Stimulated activated naive CD4-positive, alpha-beta T cell (primary cell): ENCODE measurements around the gene TDRD9.

ENCODE experiments used
- DNase-seq, 6 experiments: peaks; one replicate each; lab custom pipeline; 2025; lab: John Stamatoyannopoulos, UW

The TDRD9 gene

GRCh38 chr14:104075530-104076151 is 147.4 kb downstream of the TDRD9 start:
- no peak for DNase-seq

- no peak for DNase-seq
Observed at GRCh38 chr14:104076743-104077142, 148.5 kb downstream of the TDRD9 start.

DNA sequence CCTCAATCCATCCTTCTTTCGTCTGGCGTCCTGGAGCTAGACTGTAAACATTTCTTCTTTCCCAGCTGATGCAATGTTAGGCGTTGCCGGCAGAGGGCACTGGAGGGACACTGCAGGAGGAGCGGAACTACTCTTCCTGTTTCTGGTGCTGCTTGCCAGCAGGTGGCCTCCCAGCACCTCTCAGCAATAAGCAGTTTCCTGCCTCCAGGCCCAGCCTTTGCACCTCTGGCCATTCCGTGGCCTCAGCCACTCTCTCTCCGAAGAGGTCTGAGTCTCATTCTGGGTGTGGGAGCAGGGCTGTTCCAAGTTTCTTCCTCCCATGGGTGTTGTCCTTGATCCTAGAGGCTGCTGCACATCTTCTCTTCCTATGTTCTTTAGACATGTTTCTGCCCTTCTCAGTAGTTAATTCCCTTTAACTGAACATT is 149.8 kb downstream of the TDRD9 start:
- peak; percentile 72 to 88 (median 78) for DNase-seq

GRCh38 chr14:104080376-104081260 is 152.4 kb downstream of the TDRD9 start:
- no peak for DNase-seq

- no peak for DNase-seq
Observed at GRCh38 chr14:104081261-104081835, 153.1 kb downstream of the TDRD9 start.

DNA sequence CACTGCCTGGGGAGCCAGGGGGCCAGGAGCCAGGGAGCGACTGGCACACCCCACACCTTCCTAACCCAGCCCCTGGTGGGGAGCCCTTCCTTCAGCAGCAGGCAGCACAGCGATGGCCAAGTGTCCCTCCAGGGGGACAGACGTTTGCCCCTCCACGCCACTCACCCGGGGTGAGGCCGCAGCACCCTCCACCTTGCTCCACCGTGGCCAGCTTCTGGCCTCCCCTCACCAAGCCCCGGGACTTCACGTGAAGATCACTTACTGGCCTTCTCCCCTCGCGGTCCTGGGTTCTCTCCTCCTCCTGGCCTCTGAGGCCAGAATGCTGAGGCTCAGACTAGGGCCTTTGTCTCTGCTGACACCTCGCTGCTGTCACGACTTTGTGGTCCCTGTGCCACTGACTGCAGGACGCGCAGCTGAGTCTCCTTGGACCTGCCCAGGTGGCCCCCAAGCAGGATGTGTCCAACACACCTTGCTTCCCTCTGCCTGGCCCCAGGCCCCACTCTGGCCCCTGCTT is 153.8 kb downstream of the TDRD9 start:
- DNase-seq, result no peak

GRCh38 chr14:104082807-104083206 is 154.6 kb downstream of the TDRD9 start:
- DNase-seq, result no peak

DNA sequence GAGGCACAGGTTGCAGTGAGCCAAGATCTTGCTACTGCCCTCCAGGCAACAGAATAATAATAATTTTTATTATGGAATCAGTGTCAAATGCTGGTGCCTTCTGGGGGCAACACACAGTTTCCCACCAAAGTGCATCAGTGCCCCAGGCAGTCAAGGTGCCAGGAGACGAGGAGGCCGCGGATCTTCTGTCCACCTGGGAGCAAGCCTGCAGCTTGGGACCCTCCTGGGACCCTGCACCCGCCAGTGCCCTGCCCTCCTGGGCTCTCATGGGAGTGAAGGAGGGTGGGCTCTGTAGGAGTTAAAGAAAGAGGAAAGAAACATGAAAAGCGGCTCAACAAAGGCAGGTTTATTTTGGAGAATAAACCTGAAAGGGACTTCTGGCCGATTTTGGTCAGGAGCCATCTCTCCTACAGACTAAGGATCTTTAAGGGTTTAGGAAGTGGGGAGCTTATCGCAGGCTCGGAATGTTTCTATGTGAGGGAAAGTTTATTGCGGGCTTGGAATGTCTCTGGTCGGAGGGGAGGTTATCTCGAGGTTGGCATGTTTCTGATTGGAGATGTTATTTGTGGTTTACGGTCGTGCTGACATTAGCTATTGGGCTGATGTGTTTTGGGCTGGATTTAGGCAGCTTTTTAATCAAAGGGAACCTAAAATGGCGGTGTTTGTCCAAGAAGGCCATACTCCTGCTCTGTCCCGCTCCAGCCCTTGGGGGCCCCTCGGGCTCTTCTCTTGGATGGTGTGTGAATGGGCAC is 156.2 kb downstream of the TDRD9 start:
- DNase-seq, result no peak

GRCh38 chr14:104085032-104085888 is 157.0 kb downstream of the TDRD9 start, which contains the start of gene ASPG:
ASPG (plus strand) TSS chr14:104085700; CDS start chr14:104085771, 71 bp downstream.
- peak in 3 of 6 experiments; percentile 15 to 23 (median 22) for DNase-seq

GRCh38 chr14:104085889-104086201 is 157.6 kb downstream of the TDRD9 start:
- no peak for DNase-seq

GRCh38 chr14:104086210-104086660 is 158.0 kb downstream of the TDRD9 start:
- no peak for DNase-seq

DNA sequence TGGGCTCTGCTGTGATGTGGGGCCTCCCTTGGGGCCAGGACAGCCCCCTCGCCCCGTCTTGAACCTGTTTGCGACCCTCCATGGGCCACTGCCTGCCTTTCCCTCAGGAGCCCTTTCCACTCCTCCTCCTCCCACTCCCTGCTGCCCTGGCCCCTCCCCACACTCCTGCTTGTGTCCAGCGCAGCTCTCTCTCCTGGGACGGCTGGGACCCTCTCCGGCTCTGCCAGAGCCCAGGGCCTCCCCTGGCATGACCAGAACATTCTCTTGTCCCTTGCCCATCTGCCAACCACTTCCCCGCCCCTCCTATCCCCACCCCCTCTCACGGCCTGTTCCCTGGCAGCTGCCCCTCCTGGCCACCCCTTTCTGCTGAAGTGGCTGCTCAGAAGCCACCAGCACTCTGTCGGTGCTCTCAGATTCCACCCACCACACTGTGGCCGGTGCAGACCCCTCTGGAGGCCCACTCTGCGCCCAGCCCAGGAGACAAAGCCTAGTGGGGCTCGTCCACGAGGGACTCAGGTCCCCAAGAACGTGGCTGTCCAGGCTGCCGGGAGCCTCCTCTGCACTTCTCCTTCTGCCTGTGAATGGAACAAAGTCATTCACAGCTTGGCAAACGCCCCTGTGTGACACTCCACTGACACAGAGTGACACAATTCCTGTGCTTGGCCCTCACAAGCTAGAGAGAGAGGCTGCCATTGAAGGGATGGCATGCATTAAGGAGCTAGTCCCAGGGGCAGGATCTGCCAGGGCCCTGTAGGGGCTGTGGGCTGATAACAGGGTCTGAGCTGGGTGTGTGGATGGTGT is 158.6 kb downstream of the TDRD9 start:
- DNase-seq, result no peak

DNA sequence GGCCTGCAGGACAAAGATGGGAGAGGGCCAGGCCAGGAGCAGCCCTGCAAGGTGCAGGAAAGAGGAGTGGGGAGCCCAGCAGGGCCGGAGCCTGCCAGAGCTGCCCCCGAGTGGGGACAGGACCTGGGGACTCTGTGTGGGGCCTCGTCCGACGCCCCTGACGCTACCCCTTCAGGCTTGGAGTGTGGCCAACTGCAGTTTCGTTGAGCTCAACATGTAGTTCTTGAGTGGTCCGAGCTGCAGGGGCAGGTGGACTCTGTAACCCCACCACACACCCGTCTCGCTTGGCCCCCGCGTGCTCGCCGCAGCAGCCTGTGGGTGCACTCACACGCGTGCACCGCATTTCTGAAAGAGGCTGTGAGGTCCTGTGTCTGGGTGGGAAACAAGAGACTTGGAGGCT is 159.2 kb downstream of the TDRD9 start:
- DNase-seq, result no peak

GRCh38 chr14:104087981-104088850 is 160.0 kb downstream of the TDRD9 start:
- DNase-seq, result no peak

DNA sequence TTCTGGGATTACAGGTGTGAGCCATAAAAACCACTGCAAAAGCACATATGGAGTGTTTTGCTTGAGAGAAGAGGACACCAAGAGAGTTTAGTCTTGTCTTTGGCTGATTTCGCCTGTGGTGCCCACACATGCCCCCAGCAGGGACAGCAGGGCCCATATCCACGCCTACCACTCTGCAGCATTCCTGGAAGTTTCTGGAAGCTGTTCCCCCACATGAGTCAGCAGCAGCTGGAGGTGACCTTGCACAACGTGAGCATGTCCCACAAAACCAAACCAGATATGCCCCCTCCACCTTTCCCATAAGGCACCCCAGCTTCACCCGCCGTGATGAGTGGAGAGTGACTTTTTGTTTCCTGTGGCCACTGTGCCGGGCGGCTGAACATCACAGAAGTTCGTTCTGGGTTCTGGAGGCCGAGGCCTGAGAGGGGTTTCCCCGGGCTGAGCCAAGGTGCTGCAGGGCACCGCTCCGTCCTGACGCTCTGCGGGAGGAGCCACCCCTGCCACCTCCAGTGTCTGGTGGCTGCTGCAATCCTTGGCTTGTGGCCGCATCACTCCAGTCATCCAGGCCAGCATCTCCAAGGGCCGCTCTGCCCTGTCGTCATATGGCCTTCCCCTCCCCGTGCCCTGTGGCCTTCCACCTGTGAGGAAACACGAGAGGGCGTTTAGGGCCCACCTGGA is 162.0 kb downstream of the TDRD9 start:
- no peak for DNase-seq

GRCh38 chr14:104091061-104091926 is 163.0 kb downstream of the TDRD9 start:
- no peak for DNase-seq

DNA sequence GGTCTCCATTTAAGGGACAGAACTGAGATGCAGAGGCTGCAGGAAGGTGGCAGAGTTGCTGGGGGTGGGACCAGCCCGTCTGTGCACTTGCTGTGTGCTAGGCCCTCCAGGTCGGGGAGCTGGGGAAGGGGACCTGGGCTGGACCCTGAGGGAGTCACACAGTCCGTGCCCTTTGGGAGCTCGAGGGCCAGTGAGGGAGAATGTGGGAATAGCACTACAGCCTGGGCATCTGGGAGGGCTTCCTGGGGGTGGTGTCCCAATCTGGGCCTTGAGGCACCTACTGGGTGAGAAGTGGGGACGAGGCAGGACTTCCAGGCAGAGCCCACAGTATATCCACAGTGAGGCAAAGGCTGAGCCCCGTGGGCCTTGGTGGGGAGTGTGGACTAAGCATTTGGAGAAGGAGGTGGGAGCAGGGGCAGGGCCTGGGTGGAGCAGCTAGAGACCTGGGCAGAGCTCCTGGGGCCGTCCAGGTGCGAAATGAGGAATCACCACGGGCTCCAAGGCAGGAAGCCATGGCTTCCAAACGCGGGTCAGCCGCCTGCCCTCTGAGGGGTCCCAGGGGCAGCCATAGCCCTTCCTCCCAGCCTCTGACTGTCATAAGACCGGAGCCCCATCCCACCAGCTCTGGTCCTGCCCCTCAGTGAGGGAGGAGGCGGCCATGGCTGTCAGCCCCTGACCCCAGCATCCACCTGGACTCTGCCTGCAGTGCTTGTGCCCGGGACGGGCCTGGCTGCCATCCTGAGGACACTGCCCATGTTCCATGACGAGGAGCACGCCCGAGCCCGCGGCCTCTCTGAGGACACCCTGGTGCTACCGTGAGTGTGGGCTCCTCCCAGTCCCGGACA is 163.9 kb downstream of the TDRD9 start:
- DNase-seq, result no peak
